GM12878 (cell line): ENCODE data around the gene KLC4. TPM values are rescaled to one million over a fixed set of nuclear protein-coding genes. Genes with fewer than 3 reads are reported as not detected.

Source experiments
- ATAC-seq: fragments of 200-7000 bp; cut with Tn5 transposase; 3 replicates; pipeline ENCODE4 v1.9.1; 2020; ENCODE audit warnings: mild to moderate bottlenecking, moderate library complexity
- BruUV-seq: library from RNA; stranded (reverse); fragments of 400-500 nt; replicated peaks from 2 replicates; lab custom pipeline; 2021; lab: Mats Ljungman, UMichigan
- CTCF ChIA-PET: fragments of 300-600 bp; sonication (Branson Sonifier 250); formaldehyde crosslinking; extraction: SDS; loops from one replicate; lab custom pipeline; 2021; ENCODE audit warnings: inconsistent platforms; lab: Yijun Ruan, JAX
- POLR2A ChIA-PET: fragments of 350-600 bp; formaldehyde crosslinking; extraction: SDS; loops from one replicate; lab custom pipeline; 2021; ENCODE audit warnings: inconsistent platforms; lab: Charles Lee
- RAD21 ChIA-PET: fragments of 300-600 bp; sonication (Branson Sonifier 250); formaldehyde crosslinking; loops from one replicate; lab custom pipeline; 2023; ENCODE audit warnings: antibody characterized with exemption; ENCODE audit not compliant: unreplicated experiment; lab: Charles Lee
- SMC1A ChIA-PET: fragments of 300-600 bp; sonication (Branson Sonifier 250); formaldehyde crosslinking; loops from one replicate; lab custom pipeline; 2023; ENCODE audit not compliant: unreplicated experiment, uncharacterized antibody; lab: Charles Lee
- DNase-seq: peaks from one replicate; pipeline ENCODE4 v3.0.0-alpha.2; 2011; ENCODE audit warnings: low read depth, low spot score
- FAIRE-seq: peaks from 3 replicates; lab custom pipeline; 2011; peaks lifted over from hg19 to GRCh38; lab: Jason Lieb, UNC
- H2AFZ ChIP-seq: 2 replicates; pipeline ENCODE4 v1.6.0; 2011; ENCODE audit warnings: low read depth, low read length, control low read depth; ENCODE audit not compliant: control insufficient read depth
- H3K27ac ChIP-seq: 2 replicates; pipeline ENCODE4 v1.5.1; 2011; ENCODE audit warnings: control low read depth; ENCODE audit not compliant: control insufficient read depth, insufficient read depth
- H3K27me3 ChIP-seq, 2 experiments: replicated peaks in 1 of 2; 2 replicates each; pipeline versions ENCODE4 v1.6.0 to v1.6.1; 2011; ENCODE audit warnings: low read length in 1 of 2; ENCODE audit not compliant: control insufficient read depth in 2 of 2, insufficient read depth in 2 of 2
- H3K36me3 ChIP-seq, 2 experiments: 2 replicates each; pipeline ENCODE4 v1.5.1; 2011; ENCODE audit warnings: low read length in 1 of 2; ENCODE audit not compliant: control insufficient read depth in 2 of 2, insufficient read depth in 2 of 2
- H3K4me1 ChIP-seq: 2 replicates; pipeline ENCODE4 v1.6.1; 2011; ENCODE audit warnings: mild to moderate bottlenecking, low read length, moderate library complexity, mixed read lengths; ENCODE audit not compliant: control insufficient read depth, insufficient read depth
- H3K4me2 ChIP-seq: 2 replicates; pipeline ENCODE4 v1.6.0; 2011; ENCODE audit warnings: control low read depth; ENCODE audit not compliant: control insufficient read depth, insufficient read depth
- H3K4me3 ChIP-seq: fragments of 200-600 bp; sonication (generic); 2 replicates; pipeline ENCODE4 v1.5.1; 2016
- H3K79me2 ChIP-seq: 2 replicates; pipeline ENCODE4 v1.6.0; 2011; ENCODE audit warnings: low read length; ENCODE audit not compliant: control insufficient read depth, insufficient read depth
- H3K9ac ChIP-seq: 2 replicates; pipeline ENCODE4 v1.8.0; 2011; ENCODE audit warnings: low read length, control low read depth, mixed read lengths; ENCODE audit not compliant: control insufficient read depth, insufficient read depth
- H3K9me3 ChIP-seq: replicated peaks from 3 replicates; pipeline ENCODE4 v1.5.1; 2011; ENCODE audit warnings: mild to moderate bottlenecking, low read length; ENCODE audit not compliant: control insufficient read depth, insufficient read depth
- H4K20me1 ChIP-seq: 2 replicates; pipeline ENCODE4 v1.6.0; 2011; ENCODE audit not compliant: control insufficient read depth, insufficient read depth
- CBX3 ChIP-seq: fragments of 200-600 bp; sonication (generic); IDR thresholded peaks from 2 replicates; pipeline ENCODE4 v1.6.1; 2016; ENCODE audit warnings: low read depth, borderline replicate concordance
- IKZF2 ChIP-seq, 2 experiments: fragments of 450-650 bp; IDR thresholded peaks; 2 replicates each; pipeline ENCODE4 v1.6.1; 2017; ENCODE audit warnings: mild to moderate bottlenecking in 2 of 2, moderate library complexity in 2 of 2
- IRF3 ChIP-seq: fragments of 450-650 bp; IDR thresholded peaks from 2 replicates; pipeline ENCODE4 v1.6.1; 2014; ENCODE audit warnings: mild to moderate bottlenecking
- IRF4 ChIP-seq: IDR thresholded peaks from 2 replicates; pipeline ENCODE4 v1.6.1; 2011; ENCODE audit warnings: low read depth, low read length
- LARP7 ChIP-seq: fragments of 450-650 bp; IDR thresholded peaks from 2 replicates; pipeline ENCODE4 v1.6.1; 2017; ENCODE audit warnings: mild to moderate bottlenecking
- MAX ChIP-seq: IDR thresholded peaks from 2 replicates; pipeline ENCODE4 v1.6.1; 2012; ENCODE audit warnings: low read depth, low read length, improper control_type of control experiment
- MEF2B ChIP-seq: fragments of 450-650 bp; IDR thresholded peaks from 2 replicates; pipeline ENCODE4 v1.6.1; 2018; ENCODE audit warnings: mild to moderate bottlenecking, moderate library complexity; ENCODE audit not compliant: partially characterized antibody, poor library complexity, severe bottlenecking
- NR2F1 ChIP-seq: fragments of 450-650 bp; conservative IDR thresholded peaks from 2 replicates; pipeline ENCODE4 v1.6.1; 2017; ENCODE audit warnings: mild to moderate bottlenecking
- RCOR1 ChIP-seq: conservative IDR thresholded peaks from 2 replicates; pipeline ENCODE4 v1.6.1; 2012; ENCODE audit warnings: low read depth, low read length, improper control_type of control experiment
- RFX5 ChIP-seq: IDR thresholded peaks from 2 replicates; pipeline ENCODE4 v1.6.1; 2011; ENCODE audit warnings: low read depth, low read length, improper control_type of control experiment
- SREBF1 ChIP-seq: IDR thresholded peaks from 2 replicates; pipeline ENCODE4 v1.6.1; 2012; ENCODE audit warnings: mild to moderate bottlenecking, low read length
- SREBF2 ChIP-seq: IDR thresholded peaks from 2 replicates; pipeline ENCODE4 v1.6.1; 2012; ENCODE audit warnings: mild to moderate bottlenecking, low read length
- SUZ12 ChIP-seq: fragments of 200-600 bp; sonication (generic); IDR thresholded peaks from one replicate; pipeline ENCODE4 v1.6.1; 2018; ENCODE audit warnings: antibody characterized with exemption, mild to moderate bottlenecking; ENCODE audit not compliant: unreplicated experiment
- TAF1 ChIP-seq: IDR thresholded peaks from 2 replicates; pipeline ENCODE4 v1.6.1; 2011; ENCODE audit warnings: mild to moderate bottlenecking, low read depth, low read length, borderline replicate concordance
- TCF3 ChIP-seq: IDR thresholded peaks from 2 replicates; pipeline ENCODE4 v1.6.1; 2012; ENCODE audit warnings: low read depth, mild to moderate bottlenecking, low read length, borderline replicate concordance; ENCODE audit not compliant: insufficient read depth
- TCF7 ChIP-seq: IDR thresholded peaks from 2 replicates; pipeline ENCODE4 v1.6.1; 2014; ENCODE audit warnings: antibody characterized with exemption, borderline replicate concordance
- WRNIP1 ChIP-seq: IDR thresholded peaks from 2 replicates; pipeline ENCODE4 v1.6.1; 2011; ENCODE audit warnings: low read depth, low read length, improper control_type of control experiment, borderline replicate concordance
- ZNF622 ChIP-seq: fragments of 450-650 bp; IDR thresholded peaks from 2 replicates; pipeline ENCODE4 v1.6.1; 2017; ENCODE audit warnings: mild to moderate bottlenecking, inconsistent platforms
- WGBS: methylation state at CpG from one replicate; pipeline ENCODE4 v1.1.6; 2016; ENCODE audit warnings: low lambda C conversion rate; ENCODE audit not compliant: insufficient replicate concordance, insufficient coverage; ENCODE audit errors: missing lambda C conversion rate; 5-methylcytosine and 5-hydroxymethylcytosine counted together
- in situ Hi-C: fragments of 300-500 bp; cut with MboI; formaldehyde crosslinking; loops from 9 replicates; pipeline ENCODE4 v1.14.3; 2018; ENCODE audit warnings: mixed read lengths
- intact Hi-C: fragments of 100-400 bp; cut with micrococcal nuclease; formaldehyde crosslinking; loops from one replicate; pipeline ENCODE4 v1.14.2; 2022; ENCODE audit not compliant: unreplicated experiment
- polyA plus RNA-seq, 11 experiments: library from polyadenylated mRNA; depleted of rRNA in 4 of 11; unstranded in 6 of 11; stranded (reverse) in 5 of 11; fragments of >200 nt; fragmentation: Nextera tagmentation in 4 of 11; fragmentation: Illumina TruSeq in 1 of 11; extraction: Ambion mirVana in 4 of 11; extraction: Trizol in 1 of 11; gene quantifications; 1 replicate in 1 of 11; 2 replicates in 10 of 11; pipeline versions ENCODE4 v1.2.1 to v1.2.3, GENCODE V29; 2011 to 2016; ENCODE audit warnings: inconsistent platforms in 2 of 11, missing spikeins in 2 of 11, low read depth in 1 of 11
- total RNA-seq, 4 experiments: library from RNA; depleted of rRNA in 3 of 4; stranded (reverse); fragments of >200 nt in 3 of 4; fragmentation: Illumina TruSeq in 1 of 4; extraction: Trizol in 1 of 4; gene quantifications; 2 replicates each; pipeline versions ENCODE4 v1.2.1 to v1.2.3, GENCODE V29; 2013 to 2021
- TF ChIP-seq, protein P1 (sequence below): fragments of 450-650 bp; IDR thresholded peaks from 2 replicates; pipeline ENCODE4 v1.6.1; 2017; ENCODE audit warnings: mild to moderate bottlenecking
- TF ChIP-seq, protein P2 (sequence below): fragments of 150-350 bp; IDR thresholded peaks from 2 replicates; pipeline ENCODE4 v1.6.1; 2014; ENCODE audit warnings: mild to moderate bottlenecking, low read depth, low read length

Gene KLC4
- total and polyA plus RNA-seq, 10 of the 15 experiments (the other 5 are each of a cell fraction or from before 2014, with no cell fraction given) = 0.90 to 13.4 (median 6.9) TPM

- no peak for FAIRE-seq
- RAD21 ChIA-PET = interaction anchor here (1.0 to 3.1 kb wide), 4 partner anchors 9 to 48 kb away, joined by 3 to 12 read pairs (median 5); partner anchors contain the start of genes KLC4 and MRPL2
- TF ChIP-seq NR2F1 = peak; percentile 77
- TF ChIP-seq SREBF1 = no peak
- TF ChIP-seq LARP7 = 0 out of 2 replicates have a peak, but pooled peaks have one; percentile 24
- TF ChIP-seq SREBF2 = no peak
- no peak for TF ChIP-seq IRF4
- TF ChIP-seq SUZ12 = no peak
- TF ChIP-seq CBX3 = no peak
- peak; percentile 9 for TF ChIP-seq MEF2B
- no peak for TF ChIP-seq TCF7
- TF ChIP-seq, protein P1, sequence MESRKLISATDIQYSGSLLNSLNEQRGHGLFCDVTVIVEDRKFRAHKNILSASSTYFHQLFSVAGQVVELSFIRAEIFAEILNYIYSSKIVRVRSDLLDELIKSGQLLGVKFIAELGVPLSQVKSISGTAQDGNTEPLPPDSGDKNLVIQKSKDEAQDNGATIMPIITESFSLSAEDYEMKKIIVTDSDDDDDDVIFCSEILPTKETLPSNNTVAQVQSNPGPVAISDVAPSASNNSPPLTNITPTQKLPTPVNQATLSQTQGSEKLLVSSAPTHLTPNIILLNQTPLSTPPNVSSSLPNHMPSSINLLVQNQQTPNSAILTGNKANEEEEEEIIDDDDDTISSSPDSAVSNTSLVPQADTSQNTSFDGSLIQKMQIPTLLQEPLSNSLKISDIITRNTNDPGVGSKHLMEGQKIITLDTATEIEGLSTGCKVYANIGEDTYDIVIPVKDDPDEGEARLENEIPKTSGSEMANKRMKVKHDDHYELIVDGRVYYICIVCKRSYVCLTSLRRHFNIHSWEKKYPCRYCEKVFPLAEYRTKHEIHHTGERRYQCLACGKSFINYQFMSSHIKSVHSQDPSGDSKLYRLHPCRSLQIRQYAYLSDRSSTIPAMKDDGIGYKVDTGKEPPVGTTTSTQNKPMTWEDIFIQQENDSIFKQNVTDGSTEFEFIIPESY = peak; percentile 99
- TF ChIP-seq TAF1 = no peak
- no peak for TF ChIP-seq RCOR1
- TF ChIP-seq, protein P2, sequence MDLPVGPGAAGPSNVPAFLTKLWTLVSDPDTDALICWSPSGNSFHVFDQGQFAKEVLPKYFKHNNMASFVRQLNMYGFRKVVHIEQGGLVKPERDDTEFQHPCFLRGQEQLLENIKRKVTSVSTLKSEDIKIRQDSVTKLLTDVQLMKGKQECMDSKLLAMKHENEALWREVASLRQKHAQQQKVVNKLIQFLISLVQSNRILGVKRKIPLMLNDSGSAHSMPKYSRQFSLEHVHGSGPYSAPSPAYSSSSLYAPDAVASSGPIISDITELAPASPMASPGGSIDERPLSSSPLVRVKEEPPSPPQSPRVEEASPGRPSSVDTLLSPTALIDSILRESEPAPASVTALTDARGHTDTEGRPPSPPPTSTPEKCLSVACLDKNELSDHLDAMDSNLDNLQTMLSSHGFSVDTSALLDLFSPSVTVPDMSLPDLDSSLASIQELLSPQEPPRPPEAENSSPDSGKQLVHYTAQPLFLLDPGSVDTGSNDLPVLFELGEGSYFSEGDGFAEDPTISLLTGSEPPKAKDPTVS = no peak
- no peak for TF ChIP-seq MAX
- peak; percentile 31 to 43; a peak in 2 of 4 replicates for TF ChIP-seq IKZF2 (IDR thresholded peaks at IDR 0.05)
- TF ChIP-seq WRNIP1 = no peak
- TF ChIP-seq ZNF622 = no peak
- TF ChIP-seq IRF3 = no peak
- TF ChIP-seq RFX5 = no peak
- TF ChIP-seq TCF3 = no peak
- SMC1A ChIA-PET = interaction anchor here (1.0 to 3.2 kb wide), 4 partner anchors 9 to 48 kb away, joined by 3 to 20 read pairs (median 4); partner anchors contain the start of gene CUL7
- no peaks in the 10 kb centered on the region for H4K20me1 ChIP-seq
- no peaks in the 10 kb centered on the region for H3K79me2 ChIP-seq
- CTCF ChIA-PET = interaction anchor here (0.6 to 2.2 kb wide), 5 partner anchors 33 to 312 kb away, joined by 3 to 9 read pairs (median 3); no protein-coding TSS in a partner anchor
- peaks cover 19% of the 10 kb centered on the region for H3K4me1 ChIP-seq
- H3K4me2 ChIP-seq = peak overlapping the region; percentile 51
- H3K9ac ChIP-seq = peak overlapping the region; percentile 53
- 14% methylated on average over 7 of the region's 7 CpGs for WGBS
- intact Hi-C loops (no loop called here), in situ Hi-C loops (no loop called here)
- ATAC-seq = peak; percentile 77
- no peaks in the 10 kb centered on the region for H3K27me3 ChIP-seq
- H3K27ac ChIP-seq = peak overlapping the region; percentile 57
- POLR2A ChIA-PET = interaction anchor here (0.6 to 3.2 kb wide), 6 partner anchors 9 to 904 kb away, joined by 3 to 12 read pairs (median 4); no protein-coding TSS in a partner anchor
- no peaks in the 10 kb centered on the region for H3K9me3 ChIP-seq
- H3K36me3 ChIP-seq = no peaks in the 10 kb centered on the region
- peak overlapping the region; percentile 83 for H2AFZ ChIP-seq
- DNase-seq = no peak
- peak overlapping the region; percentile 9; the same call in 1 of the 2 replicates for H3K4me3 ChIP-seq
- BruUV-seq = no TSS peak
These were observed 36.5 kb downstream of the KLC4 start for GRCh38 chr6:43095939-43096338.
